ENCODE data around the gene IDH1. TPM values are rescaled to one million over a fixed set of nuclear protein-coding genes. Genes with fewer than 3 reads are reported as not detected.
"Not testable (repeated sequence)": the region's sequence is repeated elsewhere in the genome, so short reads cannot be mapped to it uniquely, and the experiment has no call there.

Gene IDH1
- total RNA-seq, 2 donors from 2014 or later: 28.7 to 50.6 TPM

- DNase-seq: peak in 3 of 4 donors; percentile 17 to 25 (median 22)
- TF ChIP-seq POLR2A (IDR thresholded peaks at IDR 0.05) (no peak), CTCF (IDR thresholded peaks at IDR 0.05) (no peak)
- Histone ChIP-seq H3K4me1 (peaks cover 25% of the 10 kb centered on the region), H3K36me3 (replicated peaks in 1 of 2; ENCODE audit: insufficient read depth in 1 of 2, low read depth in 2 of 2) (no peaks in the 10 kb centered on the region), H3K4me3 (peak overlapping the region; percentile 87 to 92), H3K9me3 (no peaks in the 10 kb centered on the region), H3K27ac (peak overlapping the region; percentile 81 to 92 (median 90)), H3K27me3 (no peaks in the 10 kb centered on the region)
- intact Hi-C loops (cut with DNase I): no loop called here
- WGBS, 2 donors: 6 to 8% methylated on average over 9 of the region's 9 CpGs
- peak; percentile 29 for ATAC-seq
These were observed 10.5 kb upstream of the IDH1 start for GRCh38 chr2:208265371-208265800.

GRCh38 chr2:208256849-208257813 is 2.3 kb upstream of the IDH1 start:
- 28 to 37% methylated on average over 12 of the region's 12 CpGs for WGBS, 2 donors
- peak overlapping the region; percentile 34 to 58 (median 48) for H3K27ac ChIP-seq
- H3K4me3 ChIP-seq; H3K27me3 ChIP-seq; intact Hi-C loops (cut with DNase I); H3K9me3 ChIP-seq; H3K36me3 ChIP-seq (replicated peaks in 1 of 2; ENCODE audit: insufficient read depth in 1 of 2, low read depth in 2 of 2); ATAC-seq; DNase-seq: not testable (repeated sequence)
- peaks cover 39% of the 10 kb centered on the region for H3K4me1 ChIP-seq

GRCh38 chr2:208256192-208256782 is 1.4 kb upstream of the IDH1 start:
- Histone ChIP-seq H3K9me3 (no peaks in the 10 kb centered on the region), H3K36me3 (replicated peaks in 1 of 2; ENCODE audit: insufficient read depth in 1 of 2, low read depth in 2 of 2) (no peaks in the 10 kb centered on the region), H3K27me3 (no peaks in the 10 kb centered on the region), H3K27ac (peak overlapping the region in 3 of 4 donors; percentile 40 to 58 (median 55)), H3K4me3 (no peak overlapping the region), H3K4me1 (peaks cover 40% of the 10 kb centered on the region)
- WGBS, 2 donors: 43 to 48% methylated on average over 10 of the region's 10 CpGs
- intact Hi-C loops (cut with DNase I): no loop called here
- DNase-seq (peak in 2 of 4 donors; percentile 15 to 20), ATAC-seq (no peak)
- TF ChIP-seq CTCF (IDR thresholded peaks at IDR 0.05) (peak in 4 of 7 experiments; percentile 15 to 32 (median 28)), POLR2A (IDR thresholded peaks at IDR 0.05) (no peak)

GRCh38 chr2:208255557-208256106 is 761 bp upstream of the IDH1 start:
- intact Hi-C loops (cut with DNase I): no loop called here
- TF ChIP-seq CTCF (IDR thresholded peaks at IDR 0.05) (peak in 2 of 7 experiments; percentile 11 to 25), POLR2A (IDR thresholded peaks at IDR 0.05) (no peak)
- Histone ChIP-seq H3K36me3 (replicated peaks in 1 of 2; ENCODE audit: insufficient read depth in 1 of 2, low read depth in 2 of 2) (peaks cover 0 to 2% of the 10 kb centered on the region in 2 donors), H3K4me1 (peaks cover 40% of the 10 kb centered on the region), H3K27me3 (no peaks in the 10 kb centered on the region), H3K4me3 (peak overlapping the region; percentile 80 to 94), H3K9me3 (no peaks in the 10 kb centered on the region), H3K27ac (peak overlapping the region; percentile 62 to 90 (median 83))
- DNase-seq (no peak), ATAC-seq (no peak)
- 30 to 35% methylated on average over 13 of the region's 13 CpGs for WGBS, 2 donors

All from body of pancreas (tissue), 4 donors.